ENCODE measurements around the gene CLEC4C. TPM values are rescaled to one million over a fixed set of nuclear protein-coding genes. Genes with fewer than 3 reads are reported as not detected.
"Not testable (repeated sequence)": the region's sequence is repeated elsewhere in the genome, so short reads cannot be mapped to it uniquely, and the experiment has no call there.

CLEC4C gene
- total RNA-seq, 2 experiments from 2014 or later = not detected

- CTCF ChIA-PET; H3K4me3 Mint-ChIP-seq; POLR2A ChIA-PET; H3K4me1 Mint-ChIP-seq; H3K27ac Mint-ChIP-seq; H3K27me3 Mint-ChIP-seq; DNase-seq; H3K36me3 Mint-ChIP-seq (ENCODE audit: low read depth); H3K9me3 Mint-ChIP-seq: not testable (repeated sequence)
Observed at GRCh38 chr12:7751941-7752922, 5.1 kb upstream of the CLEC4C start.

DNA sequence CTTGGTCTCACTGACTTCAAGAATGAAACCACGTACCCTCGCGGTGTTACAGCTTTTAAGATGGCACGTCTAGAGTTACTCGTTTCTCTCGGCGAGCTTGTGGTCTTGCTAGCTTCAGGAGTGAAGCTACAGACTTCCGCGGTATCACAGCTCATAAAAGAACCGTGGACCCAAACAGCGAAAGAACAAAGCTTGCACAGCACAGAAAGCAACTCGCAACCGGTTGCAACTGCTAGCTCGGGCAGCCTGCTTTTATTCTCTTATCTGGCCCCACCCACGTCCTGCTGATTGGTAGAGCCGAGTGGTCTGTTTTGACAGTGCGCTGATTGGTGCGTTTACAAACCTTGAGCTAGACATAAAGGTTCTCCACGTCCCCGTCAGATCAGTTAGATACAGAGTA lies 4.2 kb upstream of the CLEC4C start:
- H3K27ac Mint-ChIP-seq = no peak overlapping the region
- no peaks in the 10 kb centered on the region for H3K36me3 Mint-ChIP-seq (ENCODE audit: low read depth)
- no peaks in the 10 kb centered on the region for H3K9me3 Mint-ChIP-seq
- CTCF ChIA-PET = interaction anchor here (0.6 kb wide), 2 partner anchors 53 to 58 kb away, joined by 3 read pairs; no protein-coding TSS in a partner anchor
- DNase-seq = no peak
- H3K27me3 Mint-ChIP-seq = no peaks in the 10 kb centered on the region
- no peak overlapping the region for H3K4me3 Mint-ChIP-seq
- POLR2A ChIA-PET = no interaction called here
- H3K4me1 Mint-ChIP-seq = peaks cover 6% of the 10 kb centered on the region

GRCh38 chr12:7750350-7750749 lies 3.2 kb upstream of the CLEC4C start:
- H3K9me3 Mint-ChIP-seq = no peaks in the 10 kb centered on the region
- H3K36me3 Mint-ChIP-seq (ENCODE audit: low read depth) = no peaks in the 10 kb centered on the region
- POLR2A ChIA-PET = no interaction called here
- H3K4me1 Mint-ChIP-seq = peaks cover 2% of the 10 kb centered on the region
- H3K4me3 Mint-ChIP-seq = no peak overlapping the region
- CTCF ChIA-PET = interaction anchor here (0.8 kb wide), 1 partner anchor 110 kb away, joined by 3 read pairs; no protein-coding TSS in a partner anchor
- H3K27ac Mint-ChIP-seq = no peak overlapping the region
- no peaks in the 10 kb centered on the region for H3K27me3 Mint-ChIP-seq
- no peak for DNase-seq

- CTCF ChIA-PET = interaction anchor here (0.8 kb wide), 1 partner anchor 109 kb away, joined by 3 read pairs; no protein-coding TSS in a partner anchor
- Mint-ChIP-seq H3K9me3 (no peaks in the 10 kb centered on the region), H3K36me3 (ENCODE audit: low read depth) (no peaks in the 10 kb centered on the region), H3K4me1 (peaks cover 2% of the 10 kb centered on the region), H3K27me3 (no peaks in the 10 kb centered on the region), H3K27ac (no peak overlapping the region), H3K4me3 (no peak overlapping the region)
- no peak for DNase-seq
- POLR2A ChIA-PET = no interaction called here
Observed at GRCh38 chr12:7749442-7749841, 2.3 kb upstream of the CLEC4C start.

DNA sequence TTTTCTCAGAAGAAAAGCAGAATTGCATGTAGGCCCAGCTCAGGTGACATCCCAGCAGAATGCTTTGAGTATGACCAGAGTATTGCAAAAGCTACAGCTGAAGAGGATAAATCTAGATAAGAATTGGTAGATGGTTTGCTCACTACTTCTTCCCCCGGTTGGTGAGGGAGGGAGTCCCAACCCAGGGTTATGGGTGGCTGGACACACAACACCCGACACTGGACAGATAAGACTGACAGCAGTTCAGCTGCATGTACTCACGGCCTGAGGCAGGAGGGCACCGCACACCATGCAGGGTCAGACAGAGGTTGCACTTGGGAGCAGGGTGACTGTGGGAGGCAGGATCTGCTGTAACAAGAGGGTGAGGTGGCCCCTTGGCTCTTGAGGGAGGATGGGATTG lies 1.7 kb upstream of the CLEC4C start:
- H3K4me3 Mint-ChIP-seq = no peak overlapping the region
- H3K27ac Mint-ChIP-seq = no peak overlapping the region
- H3K9me3 Mint-ChIP-seq = no peaks in the 10 kb centered on the region

DNA sequence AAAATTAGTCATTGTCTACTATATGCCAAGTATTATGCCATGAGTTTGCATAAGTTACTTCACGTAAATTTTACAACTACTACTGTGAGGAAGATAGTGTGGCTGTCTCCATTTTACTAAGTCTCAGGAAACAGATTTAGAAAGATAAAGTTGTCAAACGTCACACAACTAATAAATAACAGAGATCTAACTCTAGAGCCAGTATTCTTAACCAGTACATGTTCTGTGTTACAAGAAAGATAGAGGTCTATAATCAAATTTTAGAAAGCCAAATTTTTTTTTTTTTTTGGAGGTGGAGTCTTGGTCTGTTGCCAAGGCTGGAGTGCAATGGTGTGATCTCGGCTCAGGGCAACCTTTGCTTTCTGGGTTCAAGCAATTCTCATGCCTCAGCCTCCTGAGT lies 14.2 kb downstream of the CLEC4C start:
- no peak for DNase-seq
- Mint-ChIP-seq H3K4me3 (no peak overlapping the region), H3K36me3 (ENCODE audit: low read depth) (no peaks in the 10 kb centered on the region), H3K4me1 (no peaks in the 10 kb centered on the region), H3K27ac (no peak overlapping the region), H3K27me3 (peaks cover 3% of the 10 kb centered on the region), H3K9me3 (no peaks in the 10 kb centered on the region)
- CTCF ChIA-PET = no interaction called here
- POLR2A ChIA-PET = no interaction called here

More for the DNA sequence above, 1.7 kb upstream of the CLEC4C start:
- no peaks in the 10 kb centered on the region for H3K27me3 Mint-ChIP-seq
- peaks cover 2% of the 10 kb centered on the region for H3K4me1 Mint-ChIP-seq
- no peak for DNase-seq
- CTCF ChIA-PET = interaction anchor here (0.6 to 1.3 kb wide), 2 partner anchors 17 to 58 kb away, joined by 4 read pairs; no protein-coding TSS in a partner anchor
- POLR2A ChIA-PET = no interaction called here
- no peaks in the 10 kb centered on the region for H3K36me3 Mint-ChIP-seq (ENCODE audit: low read depth)

GRCh38 chr12:7731486-7731885 lies 15.7 kb downstream of the CLEC4C start:
- ChIA-PET POLR2A (no interaction called here), CTCF (no interaction called here)
- Mint-ChIP-seq H3K4me3 (no peak overlapping the region), H3K9me3 (no peaks in the 10 kb centered on the region), H3K27me3 (peaks cover 3% of the 10 kb centered on the region), H3K4me1 (no peaks in the 10 kb centered on the region), H3K27ac (no peak overlapping the region), H3K36me3 (ENCODE audit: low read depth) (no peaks in the 10 kb centered on the region)
- DNase-seq = no peak

DNA sequence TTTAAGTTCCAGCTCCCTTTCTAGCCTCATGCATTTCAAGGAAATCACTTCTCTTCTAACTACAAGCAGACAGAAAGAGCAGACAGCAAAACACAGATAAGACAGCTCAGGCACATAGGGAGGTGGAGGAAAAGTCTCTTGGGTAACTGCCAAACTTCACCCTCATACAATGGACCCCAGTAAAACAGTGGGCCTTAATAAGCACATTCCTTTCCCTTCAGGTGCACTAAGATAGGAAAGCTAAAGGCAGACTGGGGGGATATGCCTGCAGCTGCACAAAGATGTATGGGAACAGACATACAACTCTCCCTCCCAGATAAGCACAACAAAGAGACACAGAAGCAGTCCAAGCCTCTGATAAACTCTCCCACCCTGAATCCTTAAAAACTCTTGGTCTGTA lies 16.2 kb downstream of the CLEC4C start:
- POLR2A ChIA-PET; CTCF ChIA-PET; H3K4me3 Mint-ChIP-seq; DNase-seq; H3K4me1 Mint-ChIP-seq; H3K36me3 Mint-ChIP-seq (ENCODE audit: low read depth); H3K9me3 Mint-ChIP-seq; H3K27ac Mint-ChIP-seq; H3K27me3 Mint-ChIP-seq: not testable (repeated sequence)

DNA sequence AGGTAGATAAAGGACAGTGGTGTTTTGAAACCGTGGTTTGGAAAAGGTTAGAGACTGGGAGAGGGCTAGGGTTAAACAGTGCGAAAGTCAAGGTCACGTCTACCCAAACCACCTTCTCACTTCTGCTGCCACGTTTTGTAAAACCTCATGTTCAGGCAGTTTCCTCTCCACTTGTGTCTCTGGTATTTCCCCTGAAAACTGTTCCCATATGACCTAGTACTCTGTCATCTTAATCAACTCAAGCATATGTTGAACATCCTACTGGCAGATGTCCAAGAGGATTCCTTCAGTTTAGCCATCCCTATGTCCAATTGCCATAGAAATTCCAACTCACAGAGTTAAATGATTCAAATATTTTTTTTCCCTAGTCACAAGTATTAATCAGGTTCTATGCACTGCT lies 17.4 kb downstream of the CLEC4C start:
- ChIA-PET CTCF (no interaction called here), POLR2A (no interaction called here)
- no peak for DNase-seq
- no peaks in the 10 kb centered on the region for H3K9me3 Mint-ChIP-seq
- no peaks in the 10 kb centered on the region for H3K36me3 Mint-ChIP-seq (ENCODE audit: low read depth)
- H3K4me3 Mint-ChIP-seq = no peak overlapping the region
- no peak overlapping the region for H3K27ac Mint-ChIP-seq
- H3K4me1 Mint-ChIP-seq = no peaks in the 10 kb centered on the region
- peaks cover 3% of the 10 kb centered on the region for H3K27me3 Mint-ChIP-seq

GRCh38 chr12:7723926-7724325 lies 23.2 kb downstream of the CLEC4C start:
- Mint-ChIP-seq H3K27me3 (peaks cover 4% of the 10 kb centered on the region), H3K4me3 (no peak overlapping the region)
- POLR2A ChIA-PET = no interaction called here

DNA sequence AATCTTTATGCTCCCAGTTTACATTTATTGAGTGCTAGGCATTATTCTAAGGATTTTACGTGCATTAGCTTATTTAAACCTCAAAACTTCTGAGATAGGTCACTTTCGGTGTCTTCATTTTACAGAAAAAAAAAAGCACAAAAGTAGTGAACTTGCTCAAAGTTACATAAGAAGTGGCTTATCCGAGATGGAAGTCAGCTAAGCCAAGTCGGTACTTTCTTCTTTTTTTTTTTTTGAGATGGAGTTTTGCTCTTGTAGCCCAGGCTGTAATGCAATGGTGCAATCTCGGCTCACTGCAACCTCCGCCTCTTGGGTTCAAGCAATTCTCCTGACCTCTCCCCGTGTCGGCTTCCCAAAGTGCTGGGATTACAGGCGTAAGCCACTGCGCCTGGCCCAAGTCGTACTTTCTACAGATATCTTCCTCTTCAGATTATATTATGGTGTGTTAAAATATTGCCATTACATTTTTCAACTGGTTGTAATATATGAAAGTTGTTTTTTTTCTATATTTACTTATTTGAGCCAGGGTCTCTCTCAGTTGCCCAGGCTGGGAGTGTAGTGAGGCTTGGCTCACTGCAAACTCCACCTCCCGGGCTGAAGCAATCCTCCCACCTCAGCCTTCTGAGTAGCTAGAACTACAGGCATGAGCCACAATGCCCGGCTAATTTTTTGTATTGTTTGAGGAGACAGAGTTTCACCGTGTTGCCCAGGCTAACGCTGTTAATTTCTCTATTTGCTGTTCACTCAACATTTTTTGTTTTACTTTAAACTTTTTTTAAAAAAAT lies 27.0 kb downstream of the CLEC4C start:
- Mint-ChIP-seq H3K27me3 (peaks cover 14% of the 10 kb centered on the region), H3K36me3 (ENCODE audit: low read depth) (no peaks in the 10 kb centered on the region), H3K27ac (no peak overlapping the region), H3K4me3 (no peak overlapping the region), H3K4me1 (no peaks in the 10 kb centered on the region), H3K9me3 (no peaks in the 10 kb centered on the region)
- ChIA-PET POLR2A (no interaction called here), CTCF (interaction anchor here (1.0 kb wide), 1 partner anchor 87 kb away, joined by 3 read pairs; no protein-coding TSS in a partner anchor)
- DNase-seq = no peak

More at GRCh38 chr12:7723926-7724325, 23.2 kb downstream of the CLEC4C start:
- Mint-ChIP-seq H3K27ac (no peak overlapping the region), H3K9me3 (no peaks in the 10 kb centered on the region), H3K4me1 (no peaks in the 10 kb centered on the region), H3K36me3 (ENCODE audit: low read depth) (no peaks in the 10 kb centered on the region)
- CTCF ChIA-PET = no interaction called here
- no peak for DNase-seq

GRCh38 chr12:7716381-7716780 lies 30.8 kb downstream of the CLEC4C start:
- H3K27ac Mint-ChIP-seq = no peak overlapping the region
- no peaks in the 10 kb centered on the region for H3K4me1 Mint-ChIP-seq
- no peak overlapping the region for H3K4me3 Mint-ChIP-seq
- H3K9me3 Mint-ChIP-seq = no peaks in the 10 kb centered on the region
- ChIA-PET POLR2A (no interaction called here), CTCF (interaction anchor here (0.8 to 1.3 kb wide), 3 partner anchors 74 to 91 kb away, joined by 3 to 4 read pairs (median 3); no protein-coding TSS in a partner anchor)
- no peak for DNase-seq
- peaks cover 14% of the 10 kb centered on the region for H3K27me3 Mint-ChIP-seq
- H3K36me3 Mint-ChIP-seq (ENCODE audit: low read depth) = no peaks in the 10 kb centered on the region

DNA sequence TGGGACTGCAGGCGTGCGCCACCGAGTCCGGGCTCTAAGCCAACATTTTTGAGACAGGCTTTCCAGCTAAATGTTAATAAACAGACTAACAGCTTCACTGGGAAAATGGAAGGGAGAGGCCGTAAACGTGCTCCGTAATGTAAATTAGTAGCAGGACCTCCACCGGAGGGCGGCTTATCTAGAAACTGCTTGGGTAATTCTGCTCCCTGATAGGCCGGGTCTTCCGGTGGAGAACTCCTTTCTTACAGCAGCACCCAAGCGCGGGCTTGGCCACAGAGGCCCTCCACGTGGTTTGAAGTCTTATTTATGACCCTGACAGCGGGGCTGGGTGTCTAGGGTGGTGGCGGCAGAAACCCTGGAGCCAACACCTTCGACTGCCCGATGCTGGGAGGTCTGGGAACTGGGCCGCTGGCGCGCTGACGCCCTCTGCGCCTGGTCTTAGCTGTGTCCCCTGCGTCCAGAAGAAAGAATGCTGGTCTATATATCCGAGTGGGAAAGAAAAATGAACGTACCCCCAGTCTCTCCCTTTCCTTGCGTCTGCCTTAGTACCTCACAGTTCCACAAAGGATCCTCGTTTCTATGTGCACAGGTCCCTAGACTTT lies 34.2 kb downstream of the CLEC4C start:
- H3K9me3 Mint-ChIP-seq = no peaks in the 10 kb centered on the region
- CTCF ChIA-PET = no interaction called here
- no peak for DNase-seq
- H3K27me3 Mint-ChIP-seq = peaks cover 7% of the 10 kb centered on the region
- POLR2A ChIA-PET = no interaction called here
- no peak overlapping the region for H3K4me3 Mint-ChIP-seq
- no peak overlapping the region for H3K27ac Mint-ChIP-seq
- no peaks in the 10 kb centered on the region for H3K36me3 Mint-ChIP-seq (ENCODE audit: low read depth)
- no peaks in the 10 kb centered on the region for H3K4me1 Mint-ChIP-seq
